Suppressor macrophage treated with lipopolysaccharide for 4 hours (primary cell): ENCODE measurements around the gene NCKAP5L.
"Not testable (repeated sequence)": the region's sequence is repeated elsewhere in the genome, so short reads cannot be mapped to it uniquely, and the experiment has no call there.

Experiments used
- DNase-seq: peaks from one replicate; pipeline ENCODE4 v3.0.0-alpha.2; 2020

The NCKAP5L gene

GRCh38 chr12:49863946-49864797 lies 36.0 kb upstream of the NCKAP5L start:
- no peak for DNase-seq

DNA sequence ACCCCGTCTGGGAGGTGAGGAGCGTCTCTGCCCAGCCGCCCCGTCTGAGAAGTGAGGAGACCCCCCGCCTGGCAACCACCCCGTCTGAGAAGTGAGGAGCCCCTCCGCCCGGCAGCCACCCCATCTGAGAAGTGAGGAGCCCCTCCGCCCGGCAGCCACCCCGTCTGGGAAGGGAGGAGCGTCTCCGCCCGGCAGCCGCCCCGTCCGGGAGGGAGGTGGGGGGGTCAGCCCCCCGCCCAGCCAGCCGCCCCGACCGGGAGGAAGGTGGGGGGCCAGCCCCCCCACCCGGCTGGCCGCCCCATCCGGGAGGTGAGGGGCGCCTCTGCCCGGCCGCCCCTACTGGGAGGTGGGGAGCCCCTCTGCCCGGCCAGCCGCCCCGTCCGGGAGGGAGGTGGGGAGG lies 32.7 kb upstream of the NCKAP5L start:
- not testable (repeated sequence) for DNase-seq

GRCh38 chr12:49855890-49856289 lies 27.7 kb upstream of the NCKAP5L start:
- not testable (repeated sequence) for DNase-seq

- DNase-seq = no peak
Observed at GRCh38 chr12:49854976-49855375, 26.8 kb upstream of the NCKAP5L start.

GRCh38 chr12:49853671-49854070 lies 25.5 kb upstream of the NCKAP5L start:
- DNase-seq = no peak

DNA sequence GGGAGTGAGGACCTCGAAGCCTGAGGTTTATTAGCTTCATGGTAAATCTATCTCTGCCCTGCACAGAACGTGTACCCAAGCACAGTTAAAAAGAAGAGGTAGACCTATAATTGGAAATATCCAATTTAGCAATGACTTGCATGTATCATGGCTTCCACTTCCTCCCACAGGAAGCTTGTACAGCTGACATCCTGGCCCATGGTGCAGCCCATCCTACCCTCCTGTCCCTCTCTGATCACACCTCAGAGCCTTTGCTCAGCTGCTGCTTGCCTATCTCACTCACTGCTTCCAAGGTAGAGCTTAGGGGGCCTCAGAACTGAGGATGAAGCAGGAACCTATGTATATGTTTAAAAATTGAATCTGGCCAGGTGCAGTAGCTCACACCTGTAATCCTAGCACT lies 18.9 kb upstream of the NCKAP5L start:
- no peak for DNase-seq

DNA sequence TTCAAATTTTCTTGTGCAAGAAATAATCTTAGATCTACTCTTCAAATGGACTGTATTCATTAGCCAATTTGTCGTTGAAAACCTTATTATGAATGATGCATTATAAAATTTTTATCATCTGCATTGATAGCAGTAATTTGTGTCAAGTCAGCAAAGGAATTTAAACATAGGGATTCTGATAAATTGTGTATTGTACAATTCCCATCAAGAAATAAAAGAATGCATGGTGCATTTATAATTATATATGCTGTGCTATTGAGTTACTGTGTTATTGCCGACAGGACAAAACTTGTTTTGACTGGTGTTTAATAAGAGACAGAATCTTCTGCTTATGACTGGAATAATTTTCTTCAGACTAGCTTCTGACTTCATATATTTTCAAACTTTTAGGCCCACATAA lies 17.8 kb upstream of the NCKAP5L start:
- DNase-seq = no peak

GRCh38 chr12:49843876-49844437 lies 15.7 kb upstream of the NCKAP5L start:
- no peak for DNase-seq

DNA sequence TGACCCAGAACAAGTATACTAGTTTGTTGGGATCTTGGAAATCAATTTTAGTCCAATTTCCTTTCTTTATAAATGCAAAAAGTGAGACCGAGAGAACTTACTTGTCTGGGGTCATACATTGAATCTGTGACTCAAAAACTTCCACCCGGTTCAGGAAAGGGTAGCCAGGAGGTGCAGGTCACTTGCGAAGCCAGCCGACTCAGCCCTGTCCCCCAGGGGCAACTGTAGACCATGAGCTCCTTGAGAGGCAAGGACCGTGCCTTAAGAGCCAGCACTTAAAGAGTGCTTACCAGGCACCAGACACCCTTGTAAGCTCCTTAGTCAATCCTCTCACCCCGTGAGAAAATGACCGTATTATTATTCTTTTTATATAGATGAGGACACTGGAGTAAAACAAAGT lies 15.2 kb upstream of the NCKAP5L start:
- DNase-seq = no peak

DNA sequence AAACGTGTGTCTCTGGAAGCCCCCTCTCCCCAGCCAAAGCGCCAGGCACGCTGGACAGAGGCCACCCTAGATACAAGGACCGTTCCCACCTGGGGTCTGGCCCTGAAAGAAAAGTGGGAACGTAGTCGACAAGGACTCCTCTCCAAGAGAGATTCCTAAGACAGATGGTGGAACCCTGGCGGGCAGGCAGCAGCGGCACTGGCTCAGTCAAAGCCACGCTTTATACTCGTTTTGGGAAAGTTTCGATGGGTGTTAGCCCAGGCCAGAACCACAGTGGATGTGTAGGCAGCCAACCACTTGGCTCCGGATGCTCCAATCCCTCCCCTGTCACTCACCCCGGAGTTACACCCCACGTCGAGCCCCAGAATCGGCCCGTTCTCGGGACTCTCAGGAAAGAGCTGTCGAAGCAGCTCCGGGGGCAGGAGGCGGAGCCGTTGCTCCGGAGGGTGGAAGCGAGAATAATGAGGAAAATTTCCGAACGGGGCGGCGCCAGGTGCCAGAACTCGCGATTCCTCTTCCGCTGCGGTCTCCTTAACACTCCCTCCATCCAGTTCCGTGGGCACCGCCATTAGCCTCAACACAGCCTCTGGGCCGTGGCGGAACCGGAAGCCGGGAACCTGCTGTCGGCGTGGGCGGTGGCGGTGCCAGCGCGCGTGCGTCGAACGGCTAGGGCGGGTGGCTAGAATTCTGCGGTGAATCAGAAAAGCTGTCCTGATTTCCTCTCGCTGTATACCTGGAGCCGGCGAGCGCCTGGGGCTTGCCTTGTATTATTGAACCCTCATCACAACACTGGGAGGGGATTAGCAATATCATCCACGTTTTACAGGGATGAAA lies 14.5 kb upstream of the NCKAP5L start, which contains the start of gene BCDIN3D:
Gene BCDIN3D (minus strand): TSS at position 588 of the 834 bp plus-strand sequence. CDS start 19 bp downstream, at position 569.
- peak; percentile 97 for DNase-seq

DNA sequence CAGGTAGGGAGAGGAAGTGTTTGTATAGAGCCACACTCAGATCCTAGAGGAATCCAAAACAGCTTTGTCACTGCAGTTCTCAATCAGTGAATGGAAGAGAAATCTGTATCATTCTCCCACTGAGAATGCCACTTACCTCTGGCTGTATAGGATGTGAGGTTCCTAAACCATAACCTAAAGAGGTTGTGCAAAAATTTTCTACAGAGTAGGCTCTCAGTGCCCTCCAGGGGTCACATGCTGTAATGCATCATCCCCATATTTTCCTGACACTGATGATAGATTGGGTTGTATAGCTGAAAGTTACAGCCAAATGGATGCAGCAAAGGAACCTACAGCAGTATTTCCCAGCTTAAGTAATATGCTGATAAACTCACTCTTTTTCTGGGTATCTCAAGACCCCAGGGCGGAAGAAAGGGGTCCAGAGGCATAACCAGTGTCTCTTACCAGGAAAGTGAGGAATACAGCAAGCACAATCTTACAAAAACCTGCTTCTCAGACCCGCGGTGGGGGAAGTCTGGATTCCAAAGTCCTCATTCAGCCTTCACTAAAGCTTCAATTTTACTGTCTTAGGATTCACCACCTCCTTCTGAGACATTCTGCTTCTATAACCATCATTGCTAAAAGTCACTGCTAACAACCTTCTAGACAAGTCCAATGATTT lies 10.9 kb upstream of the NCKAP5L start:
- DNase-seq = peak; percentile 71

DNA sequence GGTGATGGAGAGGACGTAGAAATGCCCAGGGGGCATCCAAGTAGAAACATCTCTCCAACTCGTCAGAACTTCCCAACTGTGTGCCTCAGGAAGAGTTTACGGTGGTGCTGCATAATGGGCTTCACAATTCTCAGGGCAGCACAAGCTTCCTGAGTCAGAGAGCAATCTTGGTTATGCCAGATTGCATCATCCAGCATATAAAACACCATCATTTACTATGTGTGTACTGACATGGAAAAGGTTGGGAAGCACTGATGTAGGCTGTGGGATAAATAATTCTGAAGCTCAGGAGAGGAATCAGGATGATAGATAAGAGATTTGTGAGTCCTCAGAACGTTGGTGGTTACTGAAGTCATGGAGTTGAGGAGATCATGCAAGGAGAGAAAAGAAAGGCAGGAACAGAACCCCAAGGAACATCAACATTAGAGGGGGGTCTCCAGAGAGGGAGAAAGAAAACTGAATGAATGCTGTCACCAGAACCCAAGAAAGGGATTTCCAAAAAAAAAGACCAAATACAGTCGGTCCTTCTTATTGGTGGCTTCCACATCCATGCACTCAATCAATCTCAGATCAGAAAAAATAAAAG lies 4.7 kb upstream of the NCKAP5L start:
- DNase-seq = no peak

DNA sequence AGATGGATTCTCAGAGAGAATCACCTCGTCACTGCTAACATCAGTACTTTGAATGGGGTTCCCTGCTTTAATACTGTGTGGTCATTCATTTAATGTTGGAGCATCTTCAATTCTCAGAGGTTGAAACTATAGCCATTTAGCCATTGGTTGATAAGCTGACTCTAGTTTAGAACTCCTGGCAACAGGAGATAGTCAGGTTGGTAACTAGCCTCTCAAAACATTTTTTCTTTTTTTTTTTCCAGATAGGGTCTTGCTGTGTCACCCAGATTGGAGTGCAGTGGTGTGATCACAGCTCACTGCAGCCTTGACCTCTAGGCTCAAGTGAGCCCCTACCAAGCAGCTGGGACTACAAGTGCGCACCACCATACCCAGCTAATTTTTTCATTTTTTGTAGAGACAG lies 3.5 kb upstream of the NCKAP5L start:
- DNase-seq = no peak

DNA sequence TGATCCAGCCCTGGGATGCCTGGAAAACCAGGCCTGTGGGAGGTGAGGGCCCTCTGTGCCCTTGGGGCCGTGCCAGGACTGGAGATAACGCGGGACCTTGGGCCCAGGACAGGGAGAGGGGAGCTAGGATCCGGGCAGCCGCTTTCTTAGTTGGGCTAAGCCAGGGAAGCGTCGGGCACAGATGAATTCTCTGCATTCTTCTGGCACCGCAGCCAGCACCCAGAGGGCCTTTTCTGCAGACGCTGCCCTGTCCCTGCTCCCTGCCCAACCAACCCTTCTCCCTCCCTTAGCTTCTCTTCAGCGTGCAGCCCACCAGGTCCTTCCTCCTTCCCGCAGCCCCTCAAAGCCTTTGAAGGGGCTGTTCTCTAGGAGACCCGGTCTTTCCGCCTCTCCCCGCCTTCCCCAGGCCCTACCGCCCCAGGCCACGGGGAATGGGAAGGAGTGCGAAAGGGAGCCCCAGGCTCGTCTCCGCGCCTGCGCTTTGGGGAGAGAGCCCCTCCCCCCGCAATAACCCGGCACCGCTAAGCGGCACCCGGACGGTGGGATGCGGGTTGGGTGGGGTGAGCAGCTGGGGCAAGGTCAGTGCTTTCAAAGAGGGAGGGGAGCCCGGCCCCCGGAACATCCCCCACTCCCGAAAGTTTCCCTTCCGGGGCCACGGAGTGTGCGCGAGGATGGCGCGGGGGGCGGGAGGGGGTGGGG lies 663 bp downstream of the NCKAP5L start:
- peak; percentile 63 for DNase-seq

DNA sequence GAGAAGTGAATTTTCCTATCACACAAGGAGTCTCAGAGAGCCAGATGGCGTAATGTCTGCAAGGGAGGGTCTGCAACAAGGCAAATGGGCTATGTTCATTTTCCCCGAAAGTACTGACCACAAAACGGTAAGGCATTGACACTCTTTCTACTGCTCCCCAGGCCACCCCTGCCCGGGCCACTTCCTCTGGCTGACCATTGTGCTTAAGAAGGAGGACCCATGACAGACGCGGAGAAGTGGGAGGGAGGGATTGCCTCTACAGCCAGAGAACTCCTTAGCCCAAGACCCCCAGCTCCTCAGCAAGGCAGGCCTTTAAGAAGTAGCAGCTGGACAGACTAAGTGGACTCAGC lies 1.2 kb downstream of the NCKAP5L start:
- peak; percentile 27 for DNase-seq

DNA sequence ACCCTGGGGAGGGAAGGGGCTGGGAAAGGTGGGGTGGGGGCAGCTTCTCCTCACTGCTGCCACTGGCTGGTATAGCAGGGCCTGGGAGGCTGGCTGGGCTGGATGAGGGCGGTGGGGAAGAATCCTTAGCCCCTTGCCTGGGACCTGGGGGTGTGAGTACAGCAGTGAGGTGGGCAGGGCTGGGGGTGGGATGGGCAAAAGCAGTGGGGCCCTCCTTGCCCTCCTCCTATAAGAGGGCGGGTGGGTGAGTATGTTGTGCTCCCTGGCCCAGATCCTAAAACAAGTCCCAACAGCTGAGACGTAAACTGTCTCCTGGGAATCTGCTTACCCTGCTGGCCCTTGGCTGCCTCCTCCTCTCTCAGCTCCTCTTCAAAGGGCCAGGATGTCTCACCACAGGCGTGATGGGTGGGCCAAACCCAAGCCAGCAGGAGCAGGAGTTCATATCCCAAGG lies 2.2 kb downstream of the NCKAP5L start:
- no peak for DNase-seq

DNA sequence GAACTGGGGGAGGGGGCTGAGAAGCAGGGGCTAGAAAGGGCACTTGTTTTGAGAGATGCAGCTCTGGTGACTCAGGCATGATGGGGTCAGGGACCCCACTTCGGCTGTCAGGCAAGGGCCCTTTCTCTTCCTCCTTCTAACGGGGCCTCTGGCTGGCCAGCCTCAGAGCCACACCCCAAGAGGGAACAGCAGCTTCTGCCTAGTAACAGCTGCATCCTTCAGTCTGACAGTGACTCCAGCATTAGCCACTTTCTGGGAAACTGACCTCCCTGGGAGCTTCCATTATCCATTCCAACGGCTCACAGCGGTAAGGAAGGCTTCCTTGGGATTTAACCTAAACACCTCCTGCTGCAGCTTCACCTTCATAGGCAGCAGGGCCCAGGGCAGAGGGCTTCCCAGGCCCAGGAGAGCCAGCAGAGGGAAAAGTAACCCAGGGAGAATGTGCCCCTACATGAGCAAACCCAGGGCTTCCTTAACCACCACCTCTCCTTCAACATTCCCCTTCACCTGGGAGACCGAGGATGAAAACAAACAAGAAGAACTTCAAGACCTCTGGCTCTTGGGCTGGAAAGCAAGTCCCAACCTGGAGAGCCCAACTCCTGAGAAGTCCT lies 2.7 kb downstream of the NCKAP5L start:
- DNase-seq = peak; percentile 79

DNA sequence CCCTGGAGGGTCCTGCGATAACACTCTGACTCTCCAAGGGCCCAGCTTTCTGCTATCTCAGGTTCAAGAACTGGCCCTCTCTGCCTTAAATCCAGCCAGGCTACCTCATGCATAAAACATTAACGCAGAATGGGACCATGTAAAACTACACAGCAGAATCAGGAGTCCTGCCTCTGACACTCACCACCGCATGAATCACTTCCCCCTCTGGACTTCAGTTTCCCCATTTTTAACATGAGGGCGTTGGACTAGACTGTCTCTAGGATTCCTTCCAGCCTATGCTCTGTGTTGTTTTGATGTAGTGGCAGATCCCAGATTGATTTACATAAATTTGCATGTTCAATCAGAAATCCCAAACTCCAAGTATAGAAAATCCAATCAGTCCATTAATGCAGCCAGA lies 3.3 kb downstream of the NCKAP5L start:
- peak; percentile 86 for DNase-seq

DNA sequence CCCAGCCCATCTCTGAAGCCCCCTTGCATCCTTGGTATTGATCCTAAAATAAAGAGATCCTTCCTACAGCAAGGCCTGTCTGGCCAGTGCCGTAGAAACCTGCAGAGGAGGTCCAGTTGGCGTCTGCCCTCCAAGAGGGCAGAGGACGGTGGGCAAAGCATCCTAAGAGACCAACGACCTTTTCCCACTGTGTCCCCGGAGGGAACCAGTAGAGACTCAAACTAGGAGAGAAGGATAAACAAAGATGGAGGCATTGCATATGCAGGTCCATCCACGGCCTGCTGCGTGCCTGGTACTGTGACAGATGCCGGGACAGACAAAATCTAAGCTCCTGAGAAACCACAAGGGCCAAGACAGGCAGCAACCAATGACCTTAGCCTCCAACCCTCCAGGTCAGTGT lies 3.8 kb downstream of the NCKAP5L start:
- no peak for DNase-seq

DNA sequence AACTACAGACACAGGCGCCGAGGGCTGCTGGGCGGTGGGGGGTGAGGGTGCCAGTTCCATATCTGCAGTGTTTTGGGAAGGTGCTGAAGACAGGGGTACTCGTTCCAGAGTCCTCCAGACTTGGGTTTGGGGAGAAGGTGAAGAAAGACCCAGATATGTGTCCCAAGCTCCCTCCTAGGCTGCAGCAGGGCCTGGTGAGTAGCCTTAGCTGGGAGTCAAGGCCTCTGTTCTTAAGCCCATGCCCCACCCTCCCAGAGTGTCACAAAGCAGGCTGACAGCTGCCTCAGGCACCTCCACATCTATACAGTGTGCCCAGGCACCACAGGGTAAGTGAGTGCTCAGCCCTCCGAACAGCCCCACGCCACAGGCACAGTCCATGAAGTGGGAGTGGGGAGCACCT lies 4.3 kb downstream of the NCKAP5L start:
- no peak for DNase-seq

DNA sequence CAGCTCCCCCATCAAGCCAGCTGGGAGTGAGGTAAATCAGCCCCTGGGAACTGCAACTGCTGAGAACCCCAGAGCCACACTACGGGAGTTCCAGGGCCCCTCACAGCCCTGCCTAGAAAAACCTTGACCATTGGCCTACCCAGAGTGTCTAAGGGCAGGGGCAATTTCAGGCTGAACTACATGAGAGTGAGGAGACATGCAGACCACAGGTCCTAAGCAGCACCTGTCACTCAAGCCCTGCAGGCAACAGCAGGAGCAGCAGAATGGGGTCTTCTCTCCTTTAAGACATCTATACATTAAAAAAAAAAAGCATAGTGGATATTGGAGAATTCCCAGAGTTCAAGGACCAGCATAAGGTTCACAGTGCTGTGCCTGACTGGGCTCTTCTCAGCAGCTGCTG lies 4.9 kb downstream of the NCKAP5L start:
- no peak for DNase-seq
